H9 (cell line): ENCODE results near the gene ZBTB7A. TPM values are rescaled to one million over a fixed set of nuclear protein-coding genes. Genes with fewer than 3 reads are reported as not detected.

Experiments used
- DNase-seq: peaks from one replicate; pipeline ENCODE4 v3.0.0-alpha.2; 2017
- H2AFZ ChIP-seq: one replicate; pipeline ENCODE4 v1.6.1; 2013; ENCODE audit warnings: mild to moderate bottlenecking, low read length, control low read depth, moderate library complexity
- H2AK5ac ChIP-seq: 2 replicates; pipeline ENCODE4 v1.6.1; 2013; ENCODE audit warnings: low read length, control low read depth, mixed read lengths; ENCODE audit not compliant: insufficient read length
- H2BK120ac ChIP-seq: one replicate; pipeline ENCODE4 v1.6.1; 2013; ENCODE audit warnings: low read depth, mild to moderate bottlenecking, low read length, control low read depth, inconsistent platforms; ENCODE audit not compliant: poor library complexity, severe bottlenecking
- H2BK12ac ChIP-seq: 2 replicates; pipeline ENCODE4 v1.6.1; 2013; ENCODE audit warnings: low read length, control low read depth, mixed read lengths, low read depth; ENCODE audit not compliant: insufficient read length
- H2BK15ac ChIP-seq: 2 replicates; pipeline ENCODE4 v1.6.1; 2013; ENCODE audit warnings: low read depth, low read length, control low read depth
- H2BK20ac ChIP-seq: one replicate; pipeline ENCODE4 v1.6.1; 2013; ENCODE audit warnings: low read depth, mild to moderate bottlenecking, low read length, control low read depth, inconsistent platforms; ENCODE audit not compliant: poor library complexity, severe bottlenecking
- H2BK5ac ChIP-seq: 2 replicates; pipeline ENCODE4 v1.6.1; 2013; ENCODE audit warnings: low read length, control low read depth, mixed read lengths; ENCODE audit not compliant: insufficient read length
- H3K14ac ChIP-seq: 2 replicates; pipeline ENCODE4 v1.6.1; 2013; ENCODE audit warnings: low read length, control low read depth; ENCODE audit not compliant: insufficient read depth
- H3K18ac ChIP-seq: 2 replicates; pipeline ENCODE4 v1.6.1; 2013; ENCODE audit warnings: low read depth, mild to moderate bottlenecking, mixed read lengths, low read length, control low read depth; ENCODE audit not compliant: insufficient read length
- H3K23ac ChIP-seq: 2 replicates; pipeline ENCODE4 v1.6.1; 2013; ENCODE audit warnings: low read length, control low read depth, mixed read lengths, low read depth; ENCODE audit not compliant: insufficient read length
- H3K23me2 ChIP-seq: 2 replicates; pipeline ENCODE4 v1.6.1; 2013; ENCODE audit warnings: low read depth, mild to moderate bottlenecking, mixed read lengths, low read length, control low read depth; ENCODE audit not compliant: insufficient read length, poor library complexity, severe bottlenecking
- H3K27ac ChIP-seq: 2 replicates; pipeline ENCODE4 v1.5.1; 2013; ENCODE audit warnings: low read length, control low read depth, mixed read lengths, low read depth; ENCODE audit not compliant: insufficient read length
- H3K27me3 ChIP-seq: 2 replicates; pipeline ENCODE4 v1.6.1; 2013; ENCODE audit warnings: low read length, control low read depth, inconsistent platforms; ENCODE audit not compliant: insufficient read depth
- H3K4ac ChIP-seq: 2 replicates; pipeline ENCODE4 v1.6.1; 2013; ENCODE audit warnings: low read depth, mild to moderate bottlenecking, control low read depth, inconsistent platforms, low read length, moderate library complexity
- H3K4me1 ChIP-seq: 2 replicates; pipeline ENCODE4 v1.6.1; 2013; ENCODE audit warnings: low read length, control low read depth, inconsistent platforms; ENCODE audit not compliant: insufficient read depth
- H3K4me2 ChIP-seq: 2 replicates; pipeline ENCODE4 v1.6.1; 2013; ENCODE audit warnings: low read length, control low read depth, mixed read lengths; ENCODE audit not compliant: insufficient read length, insufficient read depth
- H3K56ac ChIP-seq: 2 replicates; pipeline ENCODE4 v1.6.1; 2013; ENCODE audit warnings: low read depth, mild to moderate bottlenecking, mixed read lengths, low read length, control low read depth; ENCODE audit not compliant: insufficient read length
- H3K79me1 ChIP-seq: 2 replicates; pipeline ENCODE4 v1.6.1; 2013; ENCODE audit warnings: low read depth, mild to moderate bottlenecking, moderate library complexity, low read length, control low read depth, inconsistent platforms; ENCODE audit not compliant: insufficient read depth, poor library complexity, severe bottlenecking
- H3K79me2 ChIP-seq: 2 replicates; pipeline ENCODE4 v1.6.1; 2013; ENCODE audit warnings: low read length, control low read depth, inconsistent platforms; ENCODE audit not compliant: insufficient read depth
- H3K9ac ChIP-seq: 2 replicates; pipeline ENCODE4 v1.6.1; 2013; ENCODE audit warnings: low read length, control low read depth, mixed read lengths; ENCODE audit not compliant: insufficient read length; ENCODE audit errors: extremely low read depth
- H3K9me3 ChIP-seq: one replicate; pipeline ENCODE4 v1.6.1; 2013; ENCODE audit warnings: low read depth, low read length, inconsistent platforms; ENCODE audit not compliant: control insufficient read depth
- H3T11ph ChIP-seq: one replicate; pipeline ENCODE4 v1.6.1; 2013; ENCODE audit warnings: mild to moderate bottlenecking, low read length, control low read depth, inconsistent platforms
- H4K20me1 ChIP-seq: one replicate; pipeline ENCODE4 v1.6.1; 2013; ENCODE audit not compliant: control insufficient read depth, insufficient read length, insufficient read depth
- H4K5ac ChIP-seq: 2 replicates; pipeline ENCODE4 v1.6.1; 2013; ENCODE audit warnings: low read depth, mild to moderate bottlenecking, mixed read lengths, low read length, control low read depth; ENCODE audit not compliant: insufficient read length
- H4K8ac ChIP-seq: replicated peaks from 2 replicates; pipeline ENCODE4 v1.6.1; 2013; ENCODE audit warnings: low read length, control low read depth, mixed read lengths, low read depth; ENCODE audit not compliant: insufficient read length
- H4K91ac ChIP-seq: 2 replicates; pipeline ENCODE4 v1.6.1; 2013; ENCODE audit warnings: low read depth, mild to moderate bottlenecking, moderate library complexity, mixed read lengths, low read length, control low read depth; ENCODE audit not compliant: insufficient read length
- H3K27ac Mint-ChIP-seq, 3 experiments: 2 replicates in 2 of 3; 3 replicates in 1 of 3; pipeline ENCODE4 v1.8.0; 2020 to 2021; ENCODE audit warnings: mixed read lengths in 3 of 3, mild to moderate bottlenecking in 1 of 3, moderate library complexity in 1 of 3
- H3K27me3 Mint-ChIP-seq: 2 replicates; pipeline ENCODE4 v1.8.0; 2021; ENCODE audit warnings: low read depth, mild to moderate bottlenecking, moderate library complexity, mixed read lengths
- H3K36me3 Mint-ChIP-seq, 3 experiments: 2 replicates in 2 of 3; 3 replicates in 1 of 3; pipeline ENCODE4 v1.8.0; 2020 to 2021; ENCODE audit warnings: low read depth in 3 of 3, mixed read lengths in 3 of 3; ENCODE audit not compliant: insufficient read depth in 1 of 3
- H3K4me1 Mint-ChIP-seq, 2 experiments: 2 replicates each; pipeline ENCODE4 v1.8.0; 2020; ENCODE audit warnings: mixed read lengths in 2 of 2
- H3K4me3 Mint-ChIP-seq, 2 experiments: 2 replicates in 1 of 2; 3 replicates in 1 of 2; pipeline ENCODE4 v1.8.0; 2020 to 2021; ENCODE audit warnings: mild to moderate bottlenecking in 2 of 2, mixed read lengths in 2 of 2, moderate library complexity in 1 of 2
- H3K9me3 Mint-ChIP-seq, 2 experiments: 2 replicates in 1 of 2; 3 replicates in 1 of 2; pipeline ENCODE4 v1.8.0; 2020; ENCODE audit warnings: mild to moderate bottlenecking in 2 of 2, mixed read lengths in 2 of 2, moderate library complexity in 1 of 2
- whole genome bisulfite sequencing: extraction: QIAGEN DNeasy Blood & Tissue Kit; methylation state at CpG from one replicate; pipeline ENCODE4 v1.1.7; 2013; ENCODE audit warnings: missing lambda C conversion rate, low lambda C conversion rate, mixed read lengths; ENCODE audit not compliant: insufficient read length; ENCODE audit errors: extremely low coverage; 5-methylcytosine and 5-hydroxymethylcytosine counted together
- total RNA-seq: library from RNA; stranded (reverse); gene quantifications from 2 replicates; pipeline ENCODE4 v1.2.1, GENCODE V29; 2021
- TF ChIP-seq, protein P1 (sequence below): fragments of 200-600 bp; sonication (generic); conservative IDR thresholded peaks from 3 replicates; pipeline ENCODE4 v1.8.0; 2021; ENCODE audit warnings: antibody characterized with exemption, mild to moderate bottlenecking

ZBTB7A gene
- total RNA-seq, 1 experiment from 2014 or later = 24.9 TPM

- no peaks in the 10 kb centered on the region for H3K4me1 Mint-ChIP-seq
- Histone ChIP-seq H3K23ac (no peak overlapping the region), H2BK5ac (no peak overlapping the region), H4K8ac (no peak overlapping the region), H3K27ac (no peak overlapping the region), H3K9me3 (peaks cover 8% of the 10 kb centered on the region), H2BK20ac (no peak overlapping the region), H4K20me1 (no peaks in the 10 kb centered on the region), H3K23me2 (no peaks in the 10 kb centered on the region), H3K79me2 (no peaks in the 10 kb centered on the region), H2BK12ac (no peak overlapping the region), H3K4me1 (no peaks in the 10 kb centered on the region), H3T11ph (no peak overlapping the region), H3K9ac (no peak overlapping the region), H4K91ac (no peak overlapping the region), H3K4ac (no peak overlapping the region), H4K5ac (no peak overlapping the region), H3K56ac (no peak overlapping the region), H3K14ac (no peak overlapping the region), H2AFZ (no peak overlapping the region), H2AK5ac (no peak overlapping the region), H3K18ac (no peak overlapping the region), H3K27me3 (no peaks in the 10 kb centered on the region), H3K79me1 (no peaks in the 10 kb centered on the region), H2BK120ac (no peak overlapping the region), H3K4me2 (no peak overlapping the region), H2BK15ac (no peak overlapping the region)
- H3K36me3 Mint-ChIP-seq = peaks cover 6 to 16% (median 16%) of the 10 kb centered on the region in 3 experiments; a peak in 6 of 7 replicates
- TF ChIP-seq, protein P1, sequence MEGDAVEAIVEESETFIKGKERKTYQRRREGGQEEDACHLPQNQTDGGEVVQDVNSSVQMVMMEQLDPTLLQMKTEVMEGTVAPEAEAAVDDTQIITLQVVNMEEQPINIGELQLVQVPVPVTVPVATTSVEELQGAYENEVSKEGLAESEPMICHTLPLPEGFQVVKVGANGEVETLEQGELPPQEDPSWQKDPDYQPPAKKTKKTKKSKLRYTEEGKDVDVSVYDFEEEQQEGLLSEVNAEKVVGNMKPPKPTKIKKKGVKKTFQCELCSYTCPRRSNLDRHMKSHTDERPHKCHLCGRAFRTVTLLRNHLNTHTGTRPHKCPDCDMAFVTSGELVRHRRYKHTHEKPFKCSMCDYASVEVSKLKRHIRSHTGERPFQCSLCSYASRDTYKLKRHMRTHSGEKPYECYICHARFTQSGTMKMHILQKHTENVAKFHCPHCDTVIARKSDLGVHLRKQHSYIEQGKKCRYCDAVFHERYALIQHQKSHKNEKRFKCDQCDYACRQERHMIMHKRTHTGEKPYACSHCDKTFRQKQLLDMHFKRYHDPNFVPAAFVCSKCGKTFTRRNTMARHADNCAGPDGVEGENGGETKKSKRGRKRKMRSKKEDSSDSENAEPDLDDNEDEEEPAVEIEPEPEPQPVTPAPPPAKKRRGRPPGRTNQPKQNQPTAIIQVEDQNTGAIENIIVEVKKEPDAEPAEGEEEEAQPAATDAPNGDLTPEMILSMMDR = no peak
- H3K27me3 Mint-ChIP-seq = peaks cover 3% of the 10 kb centered on the region; the same call in 1 of the 2 replicates
- no peak overlapping the region for H3K27ac Mint-ChIP-seq
- H3K9me3 Mint-ChIP-seq = no peaks in the 10 kb centered on the region
- WGBS = 100% methylated on average over 1 of the region's 25 CpGs
- DNase-seq = no peak
- H3K4me3 Mint-ChIP-seq = no peak overlapping the region
These were observed 30.0 kb downstream of the ZBTB7A start for GRCh38 chr19:4036576-4037300.
